ENCODE measurements around the gene NEDD8. TPM values are rescaled to one million over a fixed set of nuclear protein-coding genes. Genes with fewer than 3 reads are reported as not detected.
"Not testable (repeated sequence)": the region's sequence is repeated elsewhere in the genome, so short reads cannot be mapped to it uniquely, and the experiment has no call there.

NEDD8 gene
- total RNA-seq, 4 donors from 2014 or later, result 54.7 to 137 (median 104) TPM

DNA sequence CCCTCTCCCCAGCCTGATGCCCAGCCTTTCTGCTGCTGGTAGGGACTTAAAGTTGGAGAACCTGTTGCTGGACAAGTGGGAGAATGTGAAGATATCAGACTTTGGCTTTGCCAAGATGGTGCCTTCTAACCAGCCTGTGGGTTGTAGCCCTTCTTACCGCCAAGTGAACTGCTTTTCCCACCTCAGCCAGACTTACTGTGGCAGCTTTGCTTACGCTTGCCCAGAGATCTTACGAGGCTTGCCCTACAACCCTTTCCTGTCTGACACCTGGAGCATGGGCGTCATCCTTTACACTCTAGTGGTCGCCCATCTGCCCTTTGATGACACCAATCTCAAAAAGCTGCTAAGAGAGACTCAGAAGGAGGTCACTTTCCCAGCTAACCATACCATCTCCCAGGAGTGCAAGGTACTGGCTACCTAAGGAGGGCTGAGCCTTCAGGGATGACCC is 25.0 kb downstream of the NEDD8 start:
- Histone ChIP-seq H3K27me3 (no peaks in the 10 kb centered on the region), H3K4me1 (peaks cover 4% of the 10 kb centered on the region), H3K4me3 (no peak overlapping the region), H3K27ac (no peak overlapping the region), H3K36me3 (peaks cover 88% of the 10 kb centered on the region), H3K9me3 (no peaks in the 10 kb centered on the region)
- no peak for DNase-seq (ENCODE audit: low spot score in 2 of 2)
- no peak for TF ChIP-seq POLR2A (IDR thresholded peaks at IDR 0.05)
- no peak for TF ChIP-seq EP300 (IDR thresholded peaks at IDR 0.05)
- TF ChIP-seq, protein P1, sequence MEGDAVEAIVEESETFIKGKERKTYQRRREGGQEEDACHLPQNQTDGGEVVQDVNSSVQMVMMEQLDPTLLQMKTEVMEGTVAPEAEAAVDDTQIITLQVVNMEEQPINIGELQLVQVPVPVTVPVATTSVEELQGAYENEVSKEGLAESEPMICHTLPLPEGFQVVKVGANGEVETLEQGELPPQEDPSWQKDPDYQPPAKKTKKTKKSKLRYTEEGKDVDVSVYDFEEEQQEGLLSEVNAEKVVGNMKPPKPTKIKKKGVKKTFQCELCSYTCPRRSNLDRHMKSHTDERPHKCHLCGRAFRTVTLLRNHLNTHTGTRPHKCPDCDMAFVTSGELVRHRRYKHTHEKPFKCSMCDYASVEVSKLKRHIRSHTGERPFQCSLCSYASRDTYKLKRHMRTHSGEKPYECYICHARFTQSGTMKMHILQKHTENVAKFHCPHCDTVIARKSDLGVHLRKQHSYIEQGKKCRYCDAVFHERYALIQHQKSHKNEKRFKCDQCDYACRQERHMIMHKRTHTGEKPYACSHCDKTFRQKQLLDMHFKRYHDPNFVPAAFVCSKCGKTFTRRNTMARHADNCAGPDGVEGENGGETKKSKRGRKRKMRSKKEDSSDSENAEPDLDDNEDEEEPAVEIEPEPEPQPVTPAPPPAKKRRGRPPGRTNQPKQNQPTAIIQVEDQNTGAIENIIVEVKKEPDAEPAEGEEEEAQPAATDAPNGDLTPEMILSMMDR (IDR thresholded peaks at IDR 0.05), result no peak
- TF ChIP-seq POLR2AphosphoS5 (IDR thresholded peaks at IDR 0.05), result no peak
- 98% methylated on average over 5 of the region's 5 CpGs for WGBS

DNA sequence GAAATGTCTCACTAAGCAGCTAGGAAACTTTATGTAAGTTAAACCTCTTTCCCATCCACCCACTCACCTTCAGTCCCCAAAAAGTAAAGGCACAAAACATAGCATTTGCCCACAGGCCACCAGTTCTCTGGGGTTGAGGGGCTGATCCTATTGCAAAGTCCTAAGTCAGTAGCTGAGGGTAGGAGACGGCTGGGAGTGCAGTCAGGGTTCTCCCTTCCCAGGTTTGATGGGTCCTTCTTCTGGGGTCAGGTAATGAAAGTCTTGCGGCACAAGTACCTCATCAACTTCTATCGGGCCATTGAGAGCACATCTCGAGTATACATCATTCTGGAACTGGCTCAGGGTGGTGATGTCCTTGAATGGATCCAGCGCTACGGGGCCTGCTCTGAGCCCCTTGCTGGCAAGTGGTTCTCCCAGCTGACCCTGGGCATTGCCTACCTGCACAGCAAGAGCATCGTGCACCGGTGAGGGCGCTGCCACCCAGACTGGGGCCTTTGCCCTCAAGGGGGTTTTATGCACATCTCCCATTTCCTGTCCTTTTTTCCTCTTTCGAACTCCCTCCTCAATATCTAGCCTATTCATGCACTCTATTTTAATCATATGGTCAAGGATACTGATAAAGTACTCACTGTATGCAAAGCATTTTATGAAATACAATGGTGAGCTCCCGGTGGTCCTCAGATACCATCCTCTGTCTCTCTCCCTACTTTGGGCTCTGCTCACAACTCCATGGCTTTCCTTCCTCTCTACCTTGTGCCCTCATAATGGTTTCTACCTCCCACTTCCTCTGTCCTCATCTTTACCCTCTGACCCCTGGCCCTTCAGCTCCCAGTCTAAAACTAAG is 25.7 kb downstream of the NEDD8 start:
- peaks cover 93% of the 10 kb centered on the region for H3K36me3 ChIP-seq
- H3K4me1 ChIP-seq, result no peaks in the 10 kb centered on the region
- 97% methylated on average over 11 of the region's 11 CpGs for WGBS
- TF ChIP-seq, protein P1 (IDR thresholded peaks at IDR 0.05), result no peak
- TF ChIP-seq EP300 (IDR thresholded peaks at IDR 0.05) (no peak), POLR2AphosphoS5 (IDR thresholded peaks at IDR 0.05) (no peak), POLR2A (IDR thresholded peaks at IDR 0.05) (no peak)
- no peak overlapping the region for H3K27ac ChIP-seq
- H3K27me3 ChIP-seq, result no peaks in the 10 kb centered on the region
- no peaks in the 10 kb centered on the region for H3K9me3 ChIP-seq
- no peak for DNase-seq (ENCODE audit: low spot score in 2 of 2)
- no peak overlapping the region for H3K4me3 ChIP-seq

DNA sequence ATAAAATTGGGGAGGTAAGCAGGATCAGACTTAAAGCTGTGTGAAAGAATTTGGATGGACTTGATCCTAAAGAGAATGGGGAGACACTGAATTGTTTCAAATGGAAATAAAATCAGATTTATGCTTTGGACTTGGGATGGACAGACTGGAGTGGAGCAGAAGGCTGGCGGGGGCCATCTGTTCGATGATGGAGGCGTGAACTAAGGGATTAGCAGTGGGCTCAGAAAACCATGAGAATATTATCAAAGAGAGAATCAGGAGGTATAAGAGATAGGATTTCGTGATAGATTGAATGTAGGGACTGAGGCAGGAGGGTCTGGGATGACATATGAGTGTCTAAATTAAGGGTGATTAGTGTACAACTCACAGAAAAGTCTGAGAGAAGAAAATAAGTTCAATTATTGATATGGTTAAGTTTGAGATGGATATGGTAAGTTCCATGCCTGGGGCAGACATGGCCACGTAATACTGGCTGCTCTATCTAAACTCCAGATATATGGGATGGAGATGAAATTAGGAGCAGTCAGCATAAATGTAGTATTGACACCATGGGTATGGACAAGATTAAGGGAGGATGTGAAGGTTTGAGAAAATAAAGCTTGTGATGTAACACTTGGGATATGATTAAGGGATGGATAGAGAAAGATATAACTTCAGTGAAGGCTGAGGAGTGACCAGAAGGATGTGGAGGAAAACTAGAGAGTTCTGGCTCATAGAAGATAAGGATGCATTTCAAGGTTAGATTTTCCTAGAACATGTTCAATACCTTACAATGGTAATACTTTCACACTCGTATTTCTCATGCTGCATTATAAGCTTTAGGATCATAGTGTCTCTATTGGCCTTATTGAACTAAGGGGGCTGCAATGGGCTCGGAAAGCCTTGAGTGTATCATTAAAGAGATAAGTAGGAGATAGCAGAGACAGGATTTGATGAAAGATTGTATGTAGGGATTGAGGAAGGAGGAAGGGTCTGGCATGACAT is 27.7 kb downstream of the NEDD8 start:
- peaks cover 77% of the 10 kb centered on the region for H3K36me3 ChIP-seq
- TF ChIP-seq, protein P1 (IDR thresholded peaks at IDR 0.05), result no peak
- TF ChIP-seq POLR2AphosphoS5 (IDR thresholded peaks at IDR 0.05) (no peak), EP300 (IDR thresholded peaks at IDR 0.05) (no peak), POLR2A (IDR thresholded peaks at IDR 0.05) (no peak)
- 87% methylated on average over 7 of the region's 7 CpGs for WGBS

DNA sequence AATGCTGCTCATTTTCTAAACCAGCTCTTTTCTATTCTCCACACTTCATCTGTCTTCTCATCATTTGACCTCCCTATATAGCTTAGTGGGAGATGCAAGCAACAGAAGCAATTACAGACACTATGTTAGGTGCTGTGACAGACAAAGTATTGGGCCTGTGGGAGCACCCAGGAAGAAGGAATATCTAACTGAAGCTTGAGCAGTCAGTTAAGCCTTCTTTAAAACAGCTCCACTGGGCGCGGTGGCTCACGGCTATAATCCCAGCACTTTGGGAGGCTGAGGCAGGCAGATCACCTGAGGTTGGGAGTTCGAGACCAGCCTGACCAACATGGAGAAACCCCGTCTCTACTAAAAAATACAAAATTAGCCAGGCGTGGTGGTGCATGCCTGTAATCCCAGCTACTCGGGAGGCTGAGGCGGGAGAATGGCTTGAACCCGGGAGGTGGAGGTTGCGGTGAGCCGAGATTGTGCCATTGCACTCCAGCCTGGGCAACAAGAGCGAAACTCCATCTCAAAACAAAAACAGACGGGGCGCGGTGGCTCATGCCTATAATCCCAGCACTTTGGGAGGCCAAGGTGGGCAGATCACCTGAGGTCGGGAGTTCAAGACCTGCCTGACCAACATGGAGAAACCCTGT is 28.8 kb downstream of the NEDD8 start:
- H3K36me3 ChIP-seq, result peaks cover 67% of the 10 kb centered on the region
- not testable (repeated sequence) for H3K27me3 ChIP-seq, H3K9me3 ChIP-seq, H3K27ac ChIP-seq, H3K4me1 ChIP-seq, H3K4me3 ChIP-seq
- WGBS, result 92% methylated on average over 16 of the region's 16 CpGs
- peak in 1 of 2 donors; percentile 48 for DNase-seq (ENCODE audit: low spot score in 2 of 2)

More for the DNA sequence above, 27.7 kb downstream of the NEDD8 start:
- no peaks in the 10 kb centered on the region for H3K4me1 ChIP-seq
- H3K4me3 ChIP-seq, result no peak overlapping the region
- H3K27me3 ChIP-seq, result no peaks in the 10 kb centered on the region
- H3K27ac ChIP-seq, result no peak overlapping the region
- no peak for DNase-seq (ENCODE audit: low spot score in 2 of 2)
- no peaks in the 10 kb centered on the region for H3K9me3 ChIP-seq

DNA sequence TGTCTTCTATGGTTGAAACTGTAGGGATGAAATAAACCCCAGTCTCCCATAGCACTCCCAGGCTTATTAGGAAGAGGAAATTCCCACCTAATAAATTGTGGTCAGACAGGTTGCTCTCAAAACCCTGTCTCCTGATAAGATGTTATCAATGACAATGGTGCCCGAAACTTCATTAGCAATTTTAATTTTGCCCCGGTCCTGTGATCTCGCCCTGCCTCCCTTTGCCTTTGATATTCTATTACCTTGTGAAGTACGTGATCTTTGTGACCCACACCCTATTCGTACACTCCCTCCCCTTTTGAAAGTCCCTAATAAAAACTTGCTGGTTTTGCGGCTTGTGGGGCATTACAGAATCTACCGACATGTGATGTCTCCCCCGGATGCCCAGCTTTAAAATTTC is 29.6 kb downstream of the NEDD8 start:
- H3K36me3 ChIP-seq, result peaks cover 58% of the 10 kb centered on the region
- WGBS, result 86% methylated on average over 8 of the region's 8 CpGs
- not testable (repeated sequence) for H3K4me3 ChIP-seq; H3K27me3 ChIP-seq; H3K4me1 ChIP-seq; H3K9me3 ChIP-seq; DNase-seq (ENCODE audit: low spot score in 2 of 2); H3K27ac ChIP-seq
